Heart left ventricle (tissue), 16 donors: ENCODE measurements around the gene NASP. TPM values are rescaled to one million over a fixed set of nuclear protein-coding genes. Genes with fewer than 3 reads are reported as not detected.
A peak's percentile ranks its signal among the peaks of the same experiment; 100 is the strongest.

Experiments used
- ATAC-seq, 4 donors: fragments of 200-7000 bp; cut with Tn5 transposase; one replicate each; pipeline ENCODE4 v1.9.1; 2020 to 2022; ENCODE audit warnings: moderate library complexity in 4 of 4, mild to moderate bottlenecking in 3 of 4, moderate number of reproducible peaks in 1 of 4
- DNase-seq, 5 donors: peaks; one replicate each; pipeline ENCODE4 v3.0.0-alpha.2; 2020
- H3K27ac ChIP-seq, 12 donors: fragments of 200-600 bp; sonication (generic) in 4 of 12; one replicate each; pipeline versions ENCODE4 v1.5.0 to v1.8.0; 2016 to 2022; ENCODE audit warnings: mild to moderate bottlenecking in 2 of 12
- H3K27me3 ChIP-seq, 9 donors: fragments of 200-600 bp; sonication (generic) in 2 of 9; one replicate each; pipeline versions ENCODE4 v1.5.1 to v1.8.0; 2016 to 2022; ENCODE audit warnings: mild to moderate bottlenecking in 3 of 9
- H3K36me3 ChIP-seq, 9 donors: fragments of 200-600 bp; sonication (generic) in 2 of 9; one replicate each; pipeline versions ENCODE4 v1.5.0 to v1.8.0; 2018 to 2022; ENCODE audit warnings: mild to moderate bottlenecking in 2 of 9
- H3K4me1 ChIP-seq, 12 donors: fragments of 200-600 bp; sonication (generic) in 4 of 12; one replicate each; pipeline versions ENCODE4 v1.5.0 to v1.8.0; 2016 to 2022; ENCODE audit warnings: mild to moderate bottlenecking in 3 of 12
- H3K4me3 ChIP-seq, 12 donors: fragments of 200-600 bp; sonication (generic) in 4 of 12; one replicate each; pipeline versions ENCODE4 v1.5.0 to v1.8.0; 2017 to 2022; ENCODE audit warnings: mild to moderate bottlenecking in 9 of 12, moderate library complexity in 4 of 12
- H3K9me3 ChIP-seq, 12 donors: fragments of 200-600 bp; sonication (generic) in 4 of 12; one replicate each; pipeline versions ENCODE4 v1.5.0 to v1.8.0; 2016 to 2022; ENCODE audit warnings: mild to moderate bottlenecking in 1 of 12
- POLR2A ChIP-seq, 2 donors: fragments of 450-650 bp; IDR thresholded peaks; one replicate each; pipeline ENCODE4 v1.6.1; 2017; ENCODE audit warnings: antibody characterized with exemption in 2 of 2, mild to moderate bottlenecking in 2 of 2, moderate library complexity in 2 of 2
- WGBS, 4 donors: extraction: QIAGEN DNeasy Blood & Tissue Kit in 2 of 4; methylation state at CpG; one replicate each; pipeline versions ENCODE4 v1.1.5 to v1.1.7; 2013 to 2018; 5-methylcytosine and 5-hydroxymethylcytosine counted together
- intact Hi-C, 10 donors: fragments of 100-400 bp; cut with DNase I; formaldehyde crosslinking; loops; one replicate each; pipeline versions ENCODE4 v1.11.1 to v1.14.2; 2022
- polyA plus RNA-seq, 2 donors: library from polyadenylated mRNA; stranded (reverse); fragments of 200-250 nt; gene quantifications; one replicate each; pipeline ENCODE4 v1.2.3, GENCODE V29; 2013
- total RNA-seq, 9 donors: library from RNA; depleted of rRNA in 2 of 9; stranded (reverse); fragments of >200 nt in 2 of 9; fragmentation: NEBNext Ultra II Directional in 3 of 9; extraction: Animal tissue kit (Norgen Biotek cat#: 25700) in 3 of 9; gene quantifications; one replicate each; pipeline versions ENCODE4 v1.1.0 to v1.2.4, GENCODE V29; 2016 to 2023
- TF ChIP-seq, protein P1 (sequence below), 12 donors: fragments of 200-600 bp; sonication (generic) in 4 of 12; IDR thresholded peaks; one replicate each; pipeline versions ENCODE4 v1.5.0 to v1.8.0; 2018 to 2022; ENCODE audit warnings: antibody characterized with exemption in 12 of 12, mild to moderate bottlenecking in 5 of 12
- donor health status: ischemic (EF 13 %, LVEDD 7.1; RV severe dilation, severe dysfunction).
- donor health status: healthy with polysubstance abuse.
- donor health status: DM: no; HTN: yes; CAD: no.
- donor health status: DM: no; HTN: no; CAD: no.
- donor health status: ischemic (EF 25% LVEDD 6.9; RV normal size, moderate dysfunction).
- donor health status: ischemic (EF 25% LVEDD 5.7; RV mildly dilated, moderate dysfunction).
- donor health status: healthy.
- donor health status: DM: yes; HTN: yes; CAD: no.
- donor health status: ischemic (EF 35%, LVEDD 5.7; RV mildly dilated, moderate dysfunction).
- donor health status: nonischemic (EF 11% LVEDD 7.7; RV severe dilation, severe dysfunction).
- donor health status: DM: yes; HTN: yes; CAD: no.
- donor health status: PGD.
- donor health status: ischemic (EF 29% LVEDD 5.4; RV normal size, mild dysfunction).
- donor health status: nonischemic (EF 23%, LVEDD 6.1; RV moderate dilation, normal function).

NASP gene
- total and polyA plus RNA-seq, 11 donors = 24.5 to 86.6 (median 33.9) TPM

DNA sequence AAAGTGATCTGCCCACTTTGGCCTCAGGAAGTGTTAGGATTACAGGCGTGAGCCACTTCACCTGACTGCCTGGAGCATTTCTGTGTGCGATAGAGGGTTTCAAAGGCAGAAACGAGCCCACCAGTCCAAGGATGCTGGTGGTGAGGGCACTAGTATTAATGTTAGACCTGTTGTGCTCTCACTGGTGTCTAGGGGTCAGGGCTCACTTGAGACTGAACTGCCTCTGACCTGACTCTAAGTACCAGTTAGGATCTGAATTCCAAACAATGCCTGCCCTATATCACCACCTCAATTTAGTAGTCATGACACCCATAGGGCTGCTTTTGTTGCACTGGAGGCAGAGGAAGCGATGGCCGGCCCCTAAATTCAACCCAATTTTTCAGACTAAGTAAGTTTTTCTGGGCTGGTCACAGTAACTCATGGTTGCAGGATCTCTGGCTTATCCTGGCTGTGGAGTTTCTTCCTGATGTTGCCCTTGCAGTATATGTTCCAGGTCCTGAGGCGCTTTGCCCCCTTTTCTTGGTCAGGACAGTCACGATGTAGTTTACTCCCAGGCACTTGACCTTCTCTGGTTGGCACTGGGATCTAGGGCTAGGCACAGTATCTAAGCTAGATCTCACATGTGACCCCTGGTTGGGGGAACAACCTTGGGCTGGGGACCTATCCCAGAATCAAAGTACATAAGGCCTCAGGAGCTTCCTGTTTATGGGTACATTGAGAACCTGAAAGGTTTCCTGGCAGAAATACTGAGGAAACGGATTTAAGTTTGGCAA is 35.5 kb downstream of the NASP start:
- Histone ChIP-seq H3K36me3 (peaks cover 0 to 85% (median 55%) of the 10 kb centered on the region in 9 donors), H3K4me3 (no peak overlapping the region), H3K4me1 (peaks cover 0 to 42% (median 16%) of the 10 kb centered on the region in 12 donors), H3K27me3 (no peaks in the 10 kb centered on the region), H3K9me3 (no peaks in the 10 kb centered on the region), H3K27ac (peak overlapping the region in 8 of 12 donors; percentile 15 to 59 (median 44))
- ATAC-seq (no peak), DNase-seq (no peak)
- TF ChIP-seq, protein P1, sequence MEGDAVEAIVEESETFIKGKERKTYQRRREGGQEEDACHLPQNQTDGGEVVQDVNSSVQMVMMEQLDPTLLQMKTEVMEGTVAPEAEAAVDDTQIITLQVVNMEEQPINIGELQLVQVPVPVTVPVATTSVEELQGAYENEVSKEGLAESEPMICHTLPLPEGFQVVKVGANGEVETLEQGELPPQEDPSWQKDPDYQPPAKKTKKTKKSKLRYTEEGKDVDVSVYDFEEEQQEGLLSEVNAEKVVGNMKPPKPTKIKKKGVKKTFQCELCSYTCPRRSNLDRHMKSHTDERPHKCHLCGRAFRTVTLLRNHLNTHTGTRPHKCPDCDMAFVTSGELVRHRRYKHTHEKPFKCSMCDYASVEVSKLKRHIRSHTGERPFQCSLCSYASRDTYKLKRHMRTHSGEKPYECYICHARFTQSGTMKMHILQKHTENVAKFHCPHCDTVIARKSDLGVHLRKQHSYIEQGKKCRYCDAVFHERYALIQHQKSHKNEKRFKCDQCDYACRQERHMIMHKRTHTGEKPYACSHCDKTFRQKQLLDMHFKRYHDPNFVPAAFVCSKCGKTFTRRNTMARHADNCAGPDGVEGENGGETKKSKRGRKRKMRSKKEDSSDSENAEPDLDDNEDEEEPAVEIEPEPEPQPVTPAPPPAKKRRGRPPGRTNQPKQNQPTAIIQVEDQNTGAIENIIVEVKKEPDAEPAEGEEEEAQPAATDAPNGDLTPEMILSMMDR (IDR thresholded peaks at IDR 0.05) = no peak
- TF ChIP-seq POLR2A (IDR thresholded peaks at IDR 0.05) = no peak
- WGBS, 4 donors = 64 to 68% (median 65%) methylated on average over 7 to 8 of the region's 8 CpGs
- intact Hi-C loops = no loop called here

DNA sequence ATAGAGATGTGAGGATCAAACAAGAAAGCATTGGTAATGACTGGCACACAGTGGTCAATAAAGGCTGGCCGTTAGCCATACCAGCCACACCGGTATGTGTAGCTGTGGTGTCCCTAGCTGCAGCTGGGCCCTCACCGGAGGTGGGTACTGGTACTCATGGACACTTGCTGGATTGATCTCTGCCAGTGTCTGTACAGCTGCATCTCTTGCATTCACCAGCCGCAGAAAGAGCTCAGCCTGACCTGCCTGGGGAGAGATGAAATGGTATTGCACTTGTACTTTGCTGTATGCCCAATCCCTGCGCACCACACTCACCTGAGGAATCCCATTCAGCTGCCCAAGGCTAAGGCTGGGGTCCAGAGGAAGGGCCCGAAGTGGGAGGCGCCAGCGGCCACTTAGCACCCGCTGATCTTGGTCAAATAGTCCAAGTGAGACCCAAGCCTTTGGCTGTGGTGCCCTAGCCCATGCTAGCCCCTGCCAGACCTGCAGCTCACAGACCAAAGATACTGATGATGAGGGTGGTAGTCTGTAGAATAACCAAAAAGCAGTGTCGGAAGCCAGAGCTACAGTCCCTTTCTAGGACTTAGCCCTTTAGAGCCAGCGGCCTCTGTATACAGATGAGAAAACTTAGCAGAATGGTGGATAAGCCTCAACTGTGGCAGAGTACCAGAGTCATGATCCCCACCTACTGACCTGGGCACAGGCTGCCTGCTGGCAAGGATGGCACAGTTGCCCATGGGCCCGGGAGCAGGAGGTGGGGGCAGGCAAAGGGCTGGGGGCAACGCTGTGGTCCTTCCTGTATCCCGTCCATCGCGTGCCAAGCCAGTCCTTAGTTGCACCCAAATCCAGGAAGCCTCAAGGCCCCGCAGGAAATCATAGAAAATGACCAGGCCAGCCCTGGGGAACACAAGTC is 37.0 kb downstream of the NASP start:
- Histone ChIP-seq H3K9me3 (no peaks in the 10 kb centered on the region), H3K27ac (peak overlapping the region; percentile 11 to 76 (median 57)), H3K27me3 (no peaks in the 10 kb centered on the region), H3K4me1 (peaks cover 0 to 42% (median 16%) of the 10 kb centered on the region in 12 donors), H3K36me3 (peaks cover 0 to 79% (median 45%) of the 10 kb centered on the region in 9 donors), H3K4me3 (no peak overlapping the region)
- WGBS, 4 donors = 84 to 87% (median 85%) methylated on average over 15 to 17 of the region's 17 CpGs
- TF ChIP-seq, protein P1 (IDR thresholded peaks at IDR 0.05) = no peak
- no peak for TF ChIP-seq POLR2A (IDR thresholded peaks at IDR 0.05)
- ATAC-seq = peak in 2 of 4 donors; percentile 18 to 35
- DNase-seq = no peak
- intact Hi-C loops = no loop called here

DNA sequence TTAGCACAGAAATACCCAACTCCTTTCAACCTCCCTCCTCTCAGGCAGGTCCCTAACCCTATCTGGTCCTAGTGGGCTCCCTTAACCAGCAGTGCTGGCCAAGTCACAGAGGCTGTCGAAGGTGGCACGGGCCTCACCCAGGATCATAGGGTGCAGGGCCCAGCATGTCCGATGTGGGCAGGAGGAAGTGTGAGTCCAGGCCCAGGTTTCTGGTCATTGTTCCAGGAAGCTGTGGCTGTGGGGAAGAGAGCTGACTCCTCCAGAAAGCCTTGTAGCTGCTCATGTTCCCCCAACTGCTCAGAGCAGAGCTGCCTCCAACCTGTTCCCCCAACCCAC is 37.6 kb downstream of the NASP start:
- TF ChIP-seq, protein P1 (IDR thresholded peaks at IDR 0.05) = no peak
- no peak for TF ChIP-seq POLR2A (IDR thresholded peaks at IDR 0.05)
- Histone ChIP-seq H3K9me3 (no peaks in the 10 kb centered on the region), H3K27ac (peak overlapping the region; percentile 11 to 76 (median 56)), H3K36me3 (peaks cover 0 to 79% (median 45%) of the 10 kb centered on the region in 9 donors), H3K27me3 (no peaks in the 10 kb centered on the region), H3K4me3 (no peak overlapping the region), H3K4me1 (peaks cover 0 to 42% (median 16%) of the 10 kb centered on the region in 12 donors)
- peak in 3 of 5 donors; percentile 19 to 43 (median 34) for DNase-seq
- peak in 3 of 4 donors; percentile 37 to 41 (median 39) for ATAC-seq
- 42 to 70% (median 54%) methylated on average over 3 of the region's 3 CpGs for WGBS, 4 donors
- intact Hi-C loops = no loop called here
